Pancreas (tissue), 10 donors: ENCODE measurements around the gene MBIP. TPM values are rescaled to one million over a fixed set of nuclear protein-coding genes. Genes with fewer than 3 reads are reported as not detected.
A peak's percentile ranks its signal among the peaks of the same experiment; 100 is the strongest.
"Not testable (repeated sequence)": the region's sequence is repeated elsewhere in the genome, so short reads cannot be mapped to it uniquely, and the experiment has no call there.

Experiments
- ATAC-seq, 4 donors: fragments of 200-7000 bp; cut with Tn5 transposase; one replicate each; pipeline versions ENCODE4 v1.8.0 to v1.9.1; 2020; ENCODE audit warnings: mild to moderate bottlenecking in 4 of 4, moderate library complexity in 4 of 4
- DNase-seq, 6 donors: peaks; one replicate each; pipeline ENCODE4 v3.0.0-alpha.2; 2020
- FAIRE-seq: peaks from 2 replicates; lab custom pipeline; 2012; peaks lifted over from hg19 to GRCh38; lab: Jason Lieb, UNC
- H3K27ac ChIP-seq, 4 donors: fragments of 200-600 bp; sonication (generic); 1 replicate in 3 of 4; 2 replicates in 1 of 4; pipeline versions ENCODE4 v1.5.0 to v1.8.0; 2020
- H3K27me3 ChIP-seq, 4 donors: fragments of 200-600 bp; one replicate each; pipeline ENCODE4 v1.8.0; 2021
- H3K36me3 ChIP-seq, 3 donors: fragments of 200-600 bp; sonication (generic) in 1 of 3; one replicate each; pipeline versions ENCODE4 v1.5.0 to v1.8.0; 2020 to 2021
- H3K4me1 ChIP-seq, 3 donors: fragments of 200-600 bp; one replicate each; pipeline ENCODE4 v1.8.0; 2021
- H3K4me3 ChIP-seq, 4 donors: fragments of 200-600 bp; sonication (generic) in 2 of 4; one replicate each; pipeline versions ENCODE4 v1.5.0 to v1.8.0; 2020 to 2021
- H3K9me3 ChIP-seq, 4 donors: fragments of 200-600 bp; one replicate each; pipeline ENCODE4 v1.8.0; 2021
- WGBS, 2 donors: extraction: QIAGEN DNeasy Blood & Tissue Kit; methylation state at CpG; one replicate each; pipeline ENCODE4 v1.1.7; 2013; 5-methylcytosine and 5-hydroxymethylcytosine counted together
- intact Hi-C, 3 donors: fragments of 100-400 bp; cut with DNase I; formaldehyde crosslinking; loops; one replicate each; pipeline versions ENCODE4 v1.11.1 to v1.14.2; 2022
- polyA plus RNA-seq, 2 donors: library from polyadenylated mRNA; stranded (reverse); fragments of 200-250 nt; gene quantifications; one replicate each; pipeline ENCODE4 v1.2.3, GENCODE V29; 2013
- total RNA-seq, 6 donors: library from RNA; stranded (reverse); fragmentation: NEBNext Ultra II Directional in 4 of 6; extraction: Animal tissue kit (Norgen Biotek cat#: 25700) in 4 of 6; gene quantifications; one replicate each; pipeline versions ENCODE4 v1.2.1 to v1.2.4, GENCODE V29; 2021 to 2023
- TF ChIP-seq, protein P1 (sequence below), 4 donors: fragments of 200-600 bp; sonication (generic) in 3 of 4; IDR thresholded peaks; one replicate each; pipeline versions ENCODE4 v1.5.0 to v1.8.0; 2021; ENCODE audit warnings: antibody characterized with exemption in 4 of 4
- donor health status: healthy with polysubstance abuse.
- donor health status: DM: no; HTN: no; CAD: no; lungs with moderate emphysema.
- donor health status: DM: no; HTN: no; CAD: no.
- donor health status: control.
- donor health status: control.
- donor health status: Bipolar disorder and iron deficiency.
- donor health status: DM: yes; HTN: yes; CAD: no.
- donor health status: DM: no; HTN: no; CAD: no.
- donor health status: DM: no; HTN: no; CAD: no.
- donor health status: DM: yes; HTN: yes; CAD: no.

Gene MBIP
- total and polyA plus RNA-seq, 8 donors = 6.0 to 15.0 (median 9.0) TPM

GRCh38 chr14:36340276-36340890, 19.9 kb upstream of the MBIP start:
- H3K9me3 ChIP-seq = no peaks in the 10 kb centered on the region
- DNase-seq (no peak), ATAC-seq (no peak), FAIRE-seq (no peak)
- intact Hi-C loops = no loop called here
- no peaks in the 10 kb centered on the region for H3K27me3 ChIP-seq
- TF ChIP-seq, protein P1, sequence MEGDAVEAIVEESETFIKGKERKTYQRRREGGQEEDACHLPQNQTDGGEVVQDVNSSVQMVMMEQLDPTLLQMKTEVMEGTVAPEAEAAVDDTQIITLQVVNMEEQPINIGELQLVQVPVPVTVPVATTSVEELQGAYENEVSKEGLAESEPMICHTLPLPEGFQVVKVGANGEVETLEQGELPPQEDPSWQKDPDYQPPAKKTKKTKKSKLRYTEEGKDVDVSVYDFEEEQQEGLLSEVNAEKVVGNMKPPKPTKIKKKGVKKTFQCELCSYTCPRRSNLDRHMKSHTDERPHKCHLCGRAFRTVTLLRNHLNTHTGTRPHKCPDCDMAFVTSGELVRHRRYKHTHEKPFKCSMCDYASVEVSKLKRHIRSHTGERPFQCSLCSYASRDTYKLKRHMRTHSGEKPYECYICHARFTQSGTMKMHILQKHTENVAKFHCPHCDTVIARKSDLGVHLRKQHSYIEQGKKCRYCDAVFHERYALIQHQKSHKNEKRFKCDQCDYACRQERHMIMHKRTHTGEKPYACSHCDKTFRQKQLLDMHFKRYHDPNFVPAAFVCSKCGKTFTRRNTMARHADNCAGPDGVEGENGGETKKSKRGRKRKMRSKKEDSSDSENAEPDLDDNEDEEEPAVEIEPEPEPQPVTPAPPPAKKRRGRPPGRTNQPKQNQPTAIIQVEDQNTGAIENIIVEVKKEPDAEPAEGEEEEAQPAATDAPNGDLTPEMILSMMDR (IDR thresholded peaks at IDR 0.05) = no peak
- H3K27ac ChIP-seq = no peak overlapping the region
- H3K4me1 ChIP-seq = no peaks in the 10 kb centered on the region
- no peaks in the 10 kb centered on the region for H3K36me3 ChIP-seq
- H3K4me3 ChIP-seq = no peak overlapping the region

DNA sequence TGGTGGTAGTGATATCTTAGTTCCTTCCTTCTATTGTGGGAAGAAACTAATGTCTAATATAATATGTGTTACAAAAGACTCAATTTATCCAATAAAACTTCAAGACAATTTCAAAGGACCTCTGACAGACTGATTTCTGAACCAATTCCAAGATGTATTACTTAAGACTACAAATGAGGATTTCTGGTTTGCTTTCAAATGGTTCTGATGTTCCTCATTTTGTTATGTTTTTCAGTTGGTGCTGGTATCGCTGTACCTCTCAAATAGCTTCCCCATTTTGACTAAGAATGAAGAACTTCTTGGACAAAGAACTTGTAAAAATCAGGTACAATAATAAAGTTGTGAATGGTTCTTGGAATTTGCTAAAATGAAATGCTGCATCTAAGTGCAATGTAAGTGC, 19.4 kb upstream of the MBIP start:
- FAIRE-seq (no peak), DNase-seq (no peak), ATAC-seq (peak in 1 of 4 donors; percentile 22)
- Histone ChIP-seq H3K4me3 (no peak overlapping the region), H3K36me3 (no peaks in the 10 kb centered on the region), H3K4me1 (no peaks in the 10 kb centered on the region), H3K27ac (no peak overlapping the region), H3K9me3 (no peaks in the 10 kb centered on the region), H3K27me3 (no peaks in the 10 kb centered on the region)
- 80 to 85% methylated on average over 1 of the region's 1 CpG for WGBS, 2 donors
- intact Hi-C loops = no loop called here
- TF ChIP-seq, protein P1 (IDR thresholded peaks at IDR 0.05) = no peak

DNA sequence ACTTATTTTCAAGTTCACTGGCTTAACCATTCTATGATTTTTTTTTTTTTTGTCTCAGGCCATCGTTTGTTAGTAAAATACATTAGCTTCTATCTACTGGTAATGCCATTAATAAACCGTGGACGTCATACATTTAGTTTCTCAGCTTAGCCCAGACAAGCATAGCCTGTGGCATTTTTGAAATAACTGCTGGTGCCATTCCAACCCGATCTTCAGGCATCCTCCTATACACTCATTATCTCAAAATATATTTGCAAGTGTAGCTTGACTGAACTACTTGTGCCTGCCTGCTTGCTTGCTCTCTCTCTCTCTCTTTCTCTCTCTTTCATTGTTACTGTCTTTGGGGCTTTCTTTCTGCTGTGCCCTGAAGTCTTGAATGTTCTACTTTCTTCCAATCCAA, 12.7 kb upstream of the MBIP start:
- Histone ChIP-seq H3K27me3 (no peaks in the 10 kb centered on the region), H3K36me3 (no peaks in the 10 kb centered on the region), H3K27ac (no peak overlapping the region), H3K4me1 (no peaks in the 10 kb centered on the region), H3K4me3 (no peak overlapping the region), H3K9me3 (no peaks in the 10 kb centered on the region)
- TF ChIP-seq, protein P1 (IDR thresholded peaks at IDR 0.05) = no peak
- WGBS, 2 donors = 41 to 50% methylated on average over 4 of the region's 4 CpGs
- FAIRE-seq (no peak), ATAC-seq (no peak), DNase-seq (no peak)
- intact Hi-C loops = no loop called here

- not testable (repeated sequence) for FAIRE-seq, H3K36me3 ChIP-seq
- 75 to 77% methylated on average over 4 of the region's 4 CpGs for WGBS, 2 donors
Observed at GRCh38 chr14:36327573-36327972, 7.1 kb upstream of the MBIP start.

GRCh38 chr14:36325853-36326252, 5.4 kb upstream of the MBIP start:
- ATAC-seq (no peak), DNase-seq (no peak), FAIRE-seq (no peak)
- TF ChIP-seq, protein P1 (IDR thresholded peaks at IDR 0.05) = no peak
- H3K9me3 ChIP-seq = no peaks in the 10 kb centered on the region
- no peaks in the 10 kb centered on the region for H3K36me3 ChIP-seq
- 66 to 78% methylated on average over 3 of the region's 3 CpGs for WGBS, 2 donors
- no peaks in the 10 kb centered on the region for H3K27me3 ChIP-seq
- H3K27ac ChIP-seq = no peak overlapping the region
- H3K4me1 ChIP-seq = no peaks in the 10 kb centered on the region
- H3K4me3 ChIP-seq = no peak overlapping the region
- intact Hi-C loops = no loop called here

More at GRCh38 chr14:36327573-36327972, 7.1 kb upstream of the MBIP start:
- H3K4me1 ChIP-seq, H3K27ac ChIP-seq, H3K9me3 ChIP-seq, H3K27me3 ChIP-seq, H3K4me3 ChIP-seq, ATAC-seq, intact Hi-C loops, DNase-seq: not testable (repeated sequence)
